Adrenal gland (tissue), 12 donors: ENCODE measurements around the gene CACNB4. TPM values are rescaled to one million over a fixed set of nuclear protein-coding genes. Genes with fewer than 3 reads are reported as not detected.
A peak's percentile ranks its signal among the peaks of the same experiment; 100 is the strongest.
"Not testable (repeated sequence)": the region's sequence is repeated elsewhere in the genome, so short reads cannot be mapped to it uniquely, and the experiment has no call there.

Source experiments
- DNase-seq, 7 donors: peaks; one replicate each; pipeline ENCODE4 v3.0.0-alpha.2; 2019 to 2020
- H3K27ac ChIP-seq, 5 donors: fragments of 200-600 bp; sonication (generic) in 4 of 5; 1 replicate in 3 of 5; 2 replicates in 2 of 5; pipeline versions ENCODE4 v1.5.1 to v1.8.0; 2016 to 2020; ENCODE audit warnings: mild to moderate bottlenecking in 1 of 5
- H3K27me3 ChIP-seq: fragments of 200-600 bp; 2 replicates; pipeline ENCODE4 v1.8.0; 2021
- H3K36me3 ChIP-seq, 2 donors: fragments of 200-600 bp; replicated peaks in 1 of 2; 1 replicate in 1 of 2; 2 replicates in 1 of 2; pipeline versions ENCODE4 v1.5.1 to v1.8.0; 2018 to 2022
- H3K4me1 ChIP-seq, 2 donors: fragments of 200-600 bp; replicated peaks in 1 of 2; 1 replicate in 1 of 2; 2 replicates in 1 of 2; pipeline versions ENCODE4 v1.5.1 to v1.8.0; 2018 to 2021
- H3K4me3 ChIP-seq, 4 donors: fragments of 200-600 bp; sonication (generic) in 3 of 4; one replicate each; pipeline ENCODE4 v1.5.1; 2016 to 2018
- H3K9me3 ChIP-seq, 3 donors: fragments of 200-600 bp; sonication (generic) in 1 of 3; replicated peaks in 1 of 3; 1 replicate in 2 of 3; 2 replicates in 1 of 3; pipeline versions ENCODE4 v1.5.1 to v1.8.0; 2016 to 2021
- POLR2A ChIP-seq, 2 donors: fragments of 450-650 bp; IDR thresholded peaks; one replicate each; pipeline ENCODE4 v1.6.1; 2017; ENCODE audit warnings: antibody characterized with exemption in 2 of 2, mild to moderate bottlenecking in 2 of 2, moderate library complexity in 1 of 2
- WGBS, 4 donors: extraction: QIAGEN DNeasy Blood & Tissue Kit in 2 of 4; methylation state at CpG; one replicate each; pipeline versions ENCODE4 v1.1.5 to v1.1.7; 2013 to 2017; 5-methylcytosine and 5-hydroxymethylcytosine counted together
- intact Hi-C, 2 donors: fragments of 100-400 bp; cut with DNase I; formaldehyde crosslinking; loops; one replicate each; pipeline versions ENCODE4 v1.14.1 to v1.15.0; 2022 to 2023
- polyA plus RNA-seq, 3 donors: library from polyadenylated mRNA; stranded (reverse); fragments of 200-250 nt in 2 of 3; fragments of 350-450 nt in 1 of 3; fragmentation: Illumina TruSeq in 1 of 3; extraction: RNeasy Lipid Tissue Mini Kit (QIAGEN cat#74804) in 1 of 3; gene quantifications; one replicate each; pipeline ENCODE4 v1.2.3, GENCODE V29; 2013 to 2014
- total RNA-seq, 9 donors: library from RNA; depleted of rRNA in 4 of 9; stranded (reverse); fragments of >200 nt in 4 of 9; fragments of 120-200 nt in 1 of 9; fragmentation: NEBNext Ultra II Directional in 1 of 9; extraction: Animal tissue kit (Norgen Biotek cat#: 25700) in 1 of 9; gene quantifications; one replicate each; pipeline versions ENCODE4 v1.1.0 to v1.2.4, GENCODE V29; 2013 to 2023
- TF ChIP-seq, protein P1 (sequence below), 6 experiments: fragments of 450-650 bp in 4 of 6; fragments of 200-600 bp in 2 of 6; sonication (generic) in 1 of 6; IDR thresholded peaks; 1 replicate in 5 of 6; 2 replicates in 1 of 6; pipeline versions ENCODE4 v1.5.1 to v1.8.0; 2016 to 2021; ENCODE audit warnings: antibody characterized with exemption in 6 of 6, mild to moderate bottlenecking in 2 of 6, moderate library complexity in 1 of 6
- donor health status: healthy with polysubstance abuse.
- donor health status: Bipolar disorder and iron deficiency.
- donor health status: DM: yes; HTN: yes; CAD: no.
- donor health status: DM: no; HTN: no; CAD: no.
- donor health status: DM: no; HTN: no; CAD: no.
- donor health status: DM: yes; HTN: yes; CAD: no.

Gene CACNB4
- total and polyA plus RNA-seq, 12 donors: 0.60 to 8.5 (median 1.9) TPM

DNA sequence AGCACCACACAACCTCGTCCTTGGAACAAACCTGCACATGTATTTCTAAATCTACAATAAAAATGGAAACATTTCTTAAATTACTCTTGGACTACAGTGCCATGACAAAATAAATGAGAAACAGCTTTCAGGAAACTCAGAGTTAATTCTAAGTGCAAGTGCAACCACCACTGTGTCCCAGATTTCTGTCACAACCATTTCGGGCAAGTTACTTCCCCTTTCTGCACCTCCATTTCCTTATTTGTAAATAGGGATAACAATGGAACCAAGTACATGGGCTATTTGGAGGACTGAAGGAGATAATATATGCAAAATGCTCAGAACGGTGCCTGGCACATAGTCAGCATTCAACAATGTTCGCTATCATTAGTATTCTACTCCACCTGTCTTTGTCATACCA, 93.2 kb downstream of the CACNB4 start:
- 71 to 78% (median 75%) methylated on average over 4 of the region's 4 CpGs for WGBS, 4 donors
- no peak overlapping the region for H3K4me3 ChIP-seq
- H3K27me3 ChIP-seq: no peaks in the 10 kb centered on the region
- intact Hi-C loops: no loop called here
- DNase-seq: no peak
- TF ChIP-seq POLR2A (IDR thresholded peaks at IDR 0.05): no peak
- TF ChIP-seq, protein P1, sequence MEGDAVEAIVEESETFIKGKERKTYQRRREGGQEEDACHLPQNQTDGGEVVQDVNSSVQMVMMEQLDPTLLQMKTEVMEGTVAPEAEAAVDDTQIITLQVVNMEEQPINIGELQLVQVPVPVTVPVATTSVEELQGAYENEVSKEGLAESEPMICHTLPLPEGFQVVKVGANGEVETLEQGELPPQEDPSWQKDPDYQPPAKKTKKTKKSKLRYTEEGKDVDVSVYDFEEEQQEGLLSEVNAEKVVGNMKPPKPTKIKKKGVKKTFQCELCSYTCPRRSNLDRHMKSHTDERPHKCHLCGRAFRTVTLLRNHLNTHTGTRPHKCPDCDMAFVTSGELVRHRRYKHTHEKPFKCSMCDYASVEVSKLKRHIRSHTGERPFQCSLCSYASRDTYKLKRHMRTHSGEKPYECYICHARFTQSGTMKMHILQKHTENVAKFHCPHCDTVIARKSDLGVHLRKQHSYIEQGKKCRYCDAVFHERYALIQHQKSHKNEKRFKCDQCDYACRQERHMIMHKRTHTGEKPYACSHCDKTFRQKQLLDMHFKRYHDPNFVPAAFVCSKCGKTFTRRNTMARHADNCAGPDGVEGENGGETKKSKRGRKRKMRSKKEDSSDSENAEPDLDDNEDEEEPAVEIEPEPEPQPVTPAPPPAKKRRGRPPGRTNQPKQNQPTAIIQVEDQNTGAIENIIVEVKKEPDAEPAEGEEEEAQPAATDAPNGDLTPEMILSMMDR (IDR thresholded peaks at IDR 0.05): no peak
- H3K27ac ChIP-seq: no peak overlapping the region
- H3K36me3 ChIP-seq: no peaks in the 10 kb centered on the region
- no peaks in the 10 kb centered on the region for H3K9me3 ChIP-seq
- H3K4me1 ChIP-seq: peaks cover 3 to 5% of the 10 kb centered on the region in 2 donors

DNA sequence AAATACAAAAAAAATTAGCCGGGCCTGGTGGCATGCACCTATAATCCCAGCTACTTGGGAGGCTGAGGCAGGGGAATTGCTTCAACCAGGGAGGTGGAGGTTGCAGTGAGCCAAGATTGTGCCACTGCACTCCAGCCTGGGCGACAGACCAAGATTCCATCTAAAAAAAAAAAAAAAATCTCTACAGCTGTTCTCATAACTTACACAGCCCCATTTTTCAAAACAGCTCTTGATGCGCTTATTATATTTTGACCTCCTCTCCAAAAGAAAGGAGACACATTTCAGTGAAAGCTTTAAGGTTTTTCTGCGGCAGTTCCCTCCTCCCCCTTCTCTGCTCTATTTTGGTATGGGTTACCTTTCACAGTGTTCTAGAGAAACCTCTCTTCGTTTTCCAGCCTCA, 95.6 kb downstream of the CACNB4 start:
- H3K4me1 ChIP-seq, H3K27me3 ChIP-seq, H3K9me3 ChIP-seq, H3K36me3 ChIP-seq, H3K27ac ChIP-seq, H3K4me3 ChIP-seq, intact Hi-C loops: not testable (repeated sequence)
- 36 to 66% (median 52%) methylated on average over 5 of the region's 5 CpGs for WGBS, 4 donors
- DNase-seq: peak in 3 of 7 donors; percentile 24 to 35 (median 30)

DNA sequence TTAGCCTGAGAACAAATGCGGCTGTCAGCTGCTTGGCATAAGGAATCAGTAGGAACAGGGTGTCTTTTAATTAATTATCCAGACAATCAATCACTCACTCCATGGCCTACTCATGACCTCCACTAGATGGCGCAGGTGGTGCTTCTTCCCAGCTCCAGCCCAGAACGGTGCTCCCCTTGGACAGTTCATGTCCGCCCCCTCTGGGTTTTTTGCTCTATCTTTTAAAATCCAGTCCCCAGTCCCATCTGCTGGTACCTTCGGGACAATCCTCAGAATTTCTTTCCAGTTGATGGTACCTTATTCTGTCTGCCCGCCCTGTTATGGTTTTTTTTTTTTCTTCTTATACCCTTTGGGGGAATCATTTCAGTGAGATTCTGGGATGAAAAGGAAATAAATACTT, 99.8 kb downstream of the CACNB4 start:
- no peak overlapping the region for H3K27ac ChIP-seq
- DNase-seq: peak; percentile 46 to 77 (median 64)
- 40 to 55% (median 41%) methylated on average over 5 to 6 of the region's 6 CpGs for WGBS, 4 donors
- H3K36me3 ChIP-seq: no peaks in the 10 kb centered on the region
- TF ChIP-seq, protein P1 (IDR thresholded peaks at IDR 0.05): peak; percentile 57 to 80 (median 65)
- no peak for TF ChIP-seq POLR2A (IDR thresholded peaks at IDR 0.05)
- no peak overlapping the region for H3K4me3 ChIP-seq
- peaks cover 23 to 27% of the 10 kb centered on the region in 2 donors for H3K4me1 ChIP-seq
- no peaks in the 10 kb centered on the region for H3K9me3 ChIP-seq
- intact Hi-C loops: loop anchor here in 1 of 2 donors (10.0 kb wide), 1 partner anchor 174 kb away; the partner anchor contains the start of gene ARL5A
- H3K27me3 ChIP-seq: no peaks in the 10 kb centered on the region

DNA sequence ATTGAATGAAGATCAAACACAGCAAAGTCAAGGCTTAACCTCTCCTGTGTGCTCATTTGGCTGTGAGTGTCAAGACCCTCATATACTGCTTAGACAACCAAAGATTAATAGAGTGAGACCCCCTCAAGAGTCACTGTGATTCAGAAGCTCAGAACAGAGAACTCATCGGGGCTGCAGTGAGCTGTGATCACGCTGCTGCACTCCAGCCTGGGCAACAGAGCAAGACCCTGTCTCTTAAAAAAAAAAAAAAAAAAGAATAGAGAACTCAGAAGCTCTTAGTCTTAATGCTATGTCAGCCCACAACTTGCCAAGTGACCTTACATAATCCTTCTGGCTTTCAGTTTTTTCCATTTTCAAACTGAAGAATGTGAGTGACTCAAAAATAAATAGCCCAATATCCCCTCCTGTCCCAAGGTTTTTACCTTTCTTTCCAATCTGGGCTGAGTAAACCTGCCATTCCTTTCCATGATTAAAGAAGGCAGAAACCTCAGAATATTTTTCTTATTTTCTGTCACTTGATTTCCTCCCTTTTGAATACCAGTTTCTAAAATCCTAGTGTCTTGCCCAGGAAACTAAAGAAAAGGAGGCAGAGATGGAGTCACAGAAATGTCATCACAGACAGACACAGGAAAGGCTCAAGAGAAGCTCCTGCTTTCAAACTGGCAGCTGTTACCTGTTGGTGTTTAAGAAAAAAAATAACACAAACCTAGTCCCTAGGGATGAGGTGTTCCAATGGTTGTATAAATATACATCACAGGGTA, 102.4 kb downstream of the CACNB4 start:
- H3K4me3 ChIP-seq: no peak overlapping the region
- 32 to 56% (median 45%) methylated on average over 2 of the region's 2 CpGs for WGBS, 4 donors
- H3K27me3 ChIP-seq: no peaks in the 10 kb centered on the region
- H3K36me3 ChIP-seq: no peaks in the 10 kb centered on the region
- DNase-seq: peak in 4 of 7 donors; percentile 31 to 53 (median 48)
- TF ChIP-seq, protein P1 (IDR thresholded peaks at IDR 0.05): no peak
- peak overlapping the region in 4 of 5 donors; percentile 55 to 83 (median 68) for H3K27ac ChIP-seq
- intact Hi-C loops: loop anchor here in 1 of 2 donors (10.0 kb wide), 1 partner anchor 172 kb away; the partner anchor contains the start of gene ARL5A
- H3K4me1 ChIP-seq: peaks cover 20 to 22% of the 10 kb centered on the region in 2 donors
- H3K9me3 ChIP-seq: no peaks in the 10 kb centered on the region
